ENCODE data around the gene SERGEF. TPM values are rescaled to one million over a fixed set of nuclear protein-coding genes. Genes with fewer than 3 reads are reported as not detected.
"Not testable (repeated sequence)": the region's sequence is repeated elsewhere in the genome, so short reads cannot be mapped to it uniquely, and the experiment has no call there.

SERGEF gene
- total RNA-seq, 1 donor from 2014 or later: 27.0 TPM

GRCh38 chr11:18010121-18010670 lies 2.7 kb downstream of the SERGEF start:
- Histone ChIP-seq H3K27me3 (ENCODE audit: control insufficient read depth, insufficient read depth, low read length) (no peaks in the 10 kb centered on the region), H3K36me3 (ENCODE audit: control insufficient read depth, insufficient read depth, low read length) (no peaks in the 10 kb centered on the region), H3K4me3 (ENCODE audit: low read depth, low read length) (no peak overlapping the region)
- TF ChIP-seq, protein P1, sequence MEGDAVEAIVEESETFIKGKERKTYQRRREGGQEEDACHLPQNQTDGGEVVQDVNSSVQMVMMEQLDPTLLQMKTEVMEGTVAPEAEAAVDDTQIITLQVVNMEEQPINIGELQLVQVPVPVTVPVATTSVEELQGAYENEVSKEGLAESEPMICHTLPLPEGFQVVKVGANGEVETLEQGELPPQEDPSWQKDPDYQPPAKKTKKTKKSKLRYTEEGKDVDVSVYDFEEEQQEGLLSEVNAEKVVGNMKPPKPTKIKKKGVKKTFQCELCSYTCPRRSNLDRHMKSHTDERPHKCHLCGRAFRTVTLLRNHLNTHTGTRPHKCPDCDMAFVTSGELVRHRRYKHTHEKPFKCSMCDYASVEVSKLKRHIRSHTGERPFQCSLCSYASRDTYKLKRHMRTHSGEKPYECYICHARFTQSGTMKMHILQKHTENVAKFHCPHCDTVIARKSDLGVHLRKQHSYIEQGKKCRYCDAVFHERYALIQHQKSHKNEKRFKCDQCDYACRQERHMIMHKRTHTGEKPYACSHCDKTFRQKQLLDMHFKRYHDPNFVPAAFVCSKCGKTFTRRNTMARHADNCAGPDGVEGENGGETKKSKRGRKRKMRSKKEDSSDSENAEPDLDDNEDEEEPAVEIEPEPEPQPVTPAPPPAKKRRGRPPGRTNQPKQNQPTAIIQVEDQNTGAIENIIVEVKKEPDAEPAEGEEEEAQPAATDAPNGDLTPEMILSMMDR (IDR thresholded peaks at IDR 0.05; ENCODE audit: insufficient read depth, low read length, poor library complexity, severe bottlenecking): no peak
- no peak for DNase-seq (ENCODE audit: low read depth)

GRCh38 chr11:18005376-18006129 lies 7.3 kb downstream of the SERGEF start:
- no peak for DNase-seq (ENCODE audit: low read depth)
- no peaks in the 10 kb centered on the region for H3K36me3 ChIP-seq (ENCODE audit: control insufficient read depth, insufficient read depth, low read length)

DNA sequence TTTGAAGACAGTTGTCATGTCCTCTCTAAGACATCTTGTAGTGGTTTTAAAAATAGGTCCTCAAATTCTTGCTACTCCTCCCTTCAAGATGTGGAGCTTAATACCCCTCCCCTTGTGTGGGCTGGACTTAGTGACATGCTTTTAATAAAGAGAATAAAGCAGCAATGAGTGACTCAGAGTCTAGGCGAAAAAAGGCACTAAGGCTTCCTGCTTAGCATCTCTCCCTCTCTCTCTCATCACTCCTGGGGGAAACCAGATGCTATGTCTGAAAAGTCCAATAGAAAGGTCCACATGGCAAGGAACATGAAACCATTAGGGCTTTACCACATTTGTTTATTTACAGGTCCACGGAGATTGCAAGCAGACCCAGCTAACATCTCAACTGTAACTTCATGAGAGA lies 11.7 kb downstream of the SERGEF start:
- Histone ChIP-seq H3K4me3 (ENCODE audit: low read depth, low read length) (no peak overlapping the region), H3K36me3 (ENCODE audit: control insufficient read depth, insufficient read depth, low read length) (no peaks in the 10 kb centered on the region), H3K27me3 (ENCODE audit: control insufficient read depth, insufficient read depth, low read length) (no peaks in the 10 kb centered on the region)
- no peak for DNase-seq (ENCODE audit: low read depth)
- TF ChIP-seq, protein P1 (IDR thresholded peaks at IDR 0.05; ENCODE audit: insufficient read depth, low read length, poor library complexity, severe bottlenecking): no peak

More at GRCh38 chr11:18005376-18006129, 7.3 kb downstream of the SERGEF start:
- Histone ChIP-seq H3K27me3 (ENCODE audit: control insufficient read depth, insufficient read depth, low read length) (no peaks in the 10 kb centered on the region), H3K4me3 (ENCODE audit: low read depth, low read length) (no peak overlapping the region)
- TF ChIP-seq, protein P1 (IDR thresholded peaks at IDR 0.05; ENCODE audit: insufficient read depth, low read length, poor library complexity, severe bottlenecking): no peak

DNA sequence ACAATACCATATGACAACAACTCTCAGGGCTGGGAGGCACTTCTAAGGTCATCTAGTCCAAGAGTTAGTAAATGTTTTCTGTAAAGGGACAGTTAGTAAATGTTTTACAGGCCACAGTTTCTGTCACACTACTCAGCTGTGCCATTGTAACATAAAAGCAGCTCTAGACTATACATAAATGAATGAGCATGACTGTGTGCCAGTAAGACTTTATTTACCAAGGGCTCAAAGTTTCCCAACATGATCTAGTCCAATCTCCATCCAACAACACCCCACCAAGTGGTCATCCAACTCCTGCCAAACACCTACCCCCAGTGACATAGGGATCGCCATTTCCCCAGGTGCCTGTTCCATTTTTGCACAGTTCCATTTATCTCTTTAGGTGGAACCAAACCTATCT lies 12.1 kb downstream of the SERGEF start:
- H3K36me3 ChIP-seq (ENCODE audit: control insufficient read depth, insufficient read depth, low read length): no peaks in the 10 kb centered on the region
- TF ChIP-seq, protein P1 (IDR thresholded peaks at IDR 0.05; ENCODE audit: insufficient read depth, low read length, poor library complexity, severe bottlenecking): no peak
- no peak overlapping the region for H3K4me3 ChIP-seq (ENCODE audit: low read depth, low read length)
- DNase-seq (ENCODE audit: low read depth): no peak
- no peaks in the 10 kb centered on the region for H3K27me3 ChIP-seq (ENCODE audit: control insufficient read depth, insufficient read depth, low read length)

GRCh38 chr11:18000128-18000527 lies 12.7 kb downstream of the SERGEF start:
- not testable (repeated sequence) for H3K4me3 ChIP-seq (ENCODE audit: low read depth, low read length); H3K36me3 ChIP-seq (ENCODE audit: control insufficient read depth, insufficient read depth, low read length); H3K27me3 ChIP-seq (ENCODE audit: control insufficient read depth, insufficient read depth, low read length); DNase-seq (ENCODE audit: low read depth)

DNA sequence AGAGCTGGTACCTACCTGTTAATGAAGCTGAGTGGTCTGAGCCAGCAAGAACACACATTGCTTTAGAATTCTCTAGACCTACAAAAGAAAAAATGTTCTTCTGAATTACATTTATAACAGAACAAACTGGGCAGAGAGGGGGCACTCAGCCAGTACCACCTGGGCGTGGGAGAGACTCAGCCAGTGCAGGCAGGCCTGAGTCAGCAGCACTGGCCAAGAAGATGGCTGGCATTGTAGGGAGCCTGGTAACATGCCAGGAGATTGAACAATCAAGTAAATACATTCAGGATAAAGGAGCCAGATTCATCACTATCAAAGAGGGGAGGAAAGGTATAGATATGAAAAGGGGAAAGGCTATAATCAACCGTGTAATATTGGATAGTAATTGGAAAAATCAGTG lies 19.9 kb downstream of the SERGEF start:
- H3K36me3 ChIP-seq (ENCODE audit: control insufficient read depth, insufficient read depth, low read length): no peaks in the 10 kb centered on the region
- H3K4me3 ChIP-seq (ENCODE audit: low read depth, low read length): no peak overlapping the region
- DNase-seq (ENCODE audit: low read depth): no peak
- H3K27me3 ChIP-seq (ENCODE audit: control insufficient read depth, insufficient read depth, low read length): no peaks in the 10 kb centered on the region
- TF ChIP-seq, protein P1 (IDR thresholded peaks at IDR 0.05; ENCODE audit: insufficient read depth, low read length, poor library complexity, severe bottlenecking): no peak
